KMS-11 (cell line): ENCODE measurements around the gene FAM83F.

ENCODE experiments used
- H2AFZ ChIP-seq: fragments of 200-600 bp; sonication (generic); 2 replicates; pipeline ENCODE4 v1.6.1; 2016; ENCODE audit warnings: antibody characterized with exemption, mixed run types, low read depth
- H3K27ac ChIP-seq: fragments of 200-600 bp; sonication (generic); 2 replicates; pipeline ENCODE4 v1.6.1; 2016; ENCODE audit warnings: mild to moderate bottlenecking, mixed run types
- H3K27me3 ChIP-seq: fragments of 200-600 bp; sonication (generic); 2 replicates; pipeline ENCODE4 v1.6.1; 2017; ENCODE audit warnings: mild to moderate bottlenecking, low read depth, mixed run types, moderate library complexity; ENCODE audit not compliant: insufficient read depth
- H3K36me3 ChIP-seq: fragments of 200-600 bp; sonication (generic); 2 replicates; pipeline ENCODE4 v1.6.1; 2017; ENCODE audit warnings: mild to moderate bottlenecking, mixed run types; ENCODE audit not compliant: insufficient read depth
- H3K4me1 ChIP-seq: fragments of 200-600 bp; sonication (generic); 2 replicates; pipeline ENCODE4 v1.6.1; 2016; ENCODE audit warnings: mild to moderate bottlenecking, low read depth, mixed run types; ENCODE audit not compliant: poor library complexity, severe bottlenecking
- H3K4me2 ChIP-seq: fragments of 200-600 bp; sonication (generic); 2 replicates; pipeline ENCODE4 v1.7.0; 2016; ENCODE audit warnings: mild to moderate bottlenecking, mixed run types
- H3K4me3 ChIP-seq: fragments of 200-600 bp; sonication (generic); IDR thresholded peaks from 2 replicates; pipeline ENCODE4 v1.6.1; 2017; ENCODE audit warnings: low read depth, low read length, mixed read lengths; ENCODE audit not compliant: insufficient read depth
- H3K79me2 ChIP-seq: fragments of 200-600 bp; sonication (generic); 2 replicates; pipeline ENCODE4 v1.6.1; 2016; ENCODE audit warnings: low read depth, mixed run types; ENCODE audit not compliant: insufficient read depth
- H3K9ac ChIP-seq: fragments of 200-600 bp; sonication (generic); 2 replicates; pipeline ENCODE4 v1.6.1; 2016; ENCODE audit warnings: mild to moderate bottlenecking, mixed run types
- H4K20me1 ChIP-seq: fragments of 200-600 bp; sonication (generic); 2 replicates; pipeline ENCODE4 v1.6.1; 2016; ENCODE audit warnings: mild to moderate bottlenecking, mixed run types; ENCODE audit not compliant: insufficient read depth
- CTCF ChIP-seq: fragments of 200-600 bp; sonication (generic); conservative IDR thresholded peaks from 2 replicates; pipeline ENCODE4 v1.6.1; 2017; ENCODE audit warnings: low read depth, mild to moderate bottlenecking, antibody characterized with exemption, low read length, moderate library complexity, mixed read lengths

Gene FAM83F

GRCh38 chr22:39966470-39966869 is 28.3 kb upstream of the FAM83F start:
- no peak for TF ChIP-seq CTCF
- peaks cover 14% of the 10 kb centered on the region for H3K4me1 ChIP-seq

GRCh38 chr22:39967103-39967829 is 27.5 kb upstream of the FAM83F start:
- Histone ChIP-seq H3K4me2 (no peak overlapping the region), H3K27ac (no peak overlapping the region), H3K4me3 (no peak overlapping the region), H3K4me1 (peaks cover 6% of the 10 kb centered on the region), H3K36me3 (no peaks in the 10 kb centered on the region), H3K27me3 (no peaks in the 10 kb centered on the region; the same call in 1 of the 2 replicates), H3K9ac (no peak overlapping the region), H2AFZ (no peak overlapping the region), H4K20me1 (no peaks in the 10 kb centered on the region), H3K79me2 (no peaks in the 10 kb centered on the region)
- no peak for TF ChIP-seq CTCF

More at GRCh38 chr22:39966470-39966869, 28.3 kb upstream of the FAM83F start:
- Histone ChIP-seq H3K4me3 (no peak overlapping the region), H3K27ac (no peak overlapping the region), H3K79me2 (no peaks in the 10 kb centered on the region), H2AFZ (no peak overlapping the region), H4K20me1 (no peaks in the 10 kb centered on the region), H3K9ac (no peak overlapping the region), H3K27me3 (no peaks in the 10 kb centered on the region; the same call in 1 of the 2 replicates), H3K4me2 (no peak overlapping the region), H3K36me3 (no peaks in the 10 kb centered on the region)

GRCh38 chr22:39967996-39968972 is 26.5 kb upstream of the FAM83F start:
- no peaks in the 10 kb centered on the region for H3K79me2 ChIP-seq
- no peak for TF ChIP-seq CTCF
- H4K20me1 ChIP-seq: no peaks in the 10 kb centered on the region
- no peaks in the 10 kb centered on the region for H3K36me3 ChIP-seq
- no peak overlapping the region for H3K4me2 ChIP-seq
- H3K9ac ChIP-seq: no peak overlapping the region
- H3K27me3 ChIP-seq: no peaks in the 10 kb centered on the region; the same call in 1 of the 2 replicates
- no peak overlapping the region for H2AFZ ChIP-seq
- H3K27ac ChIP-seq: no peak overlapping the region
- no peaks in the 10 kb centered on the region for H3K4me1 ChIP-seq
- H3K4me3 ChIP-seq: no peak overlapping the region

- Histone ChIP-seq H3K27me3 (peaks cover 5% of the 10 kb centered on the region; the same call in 1 of the 2 replicates), H4K20me1 (no peaks in the 10 kb centered on the region), H2AFZ (no peak overlapping the region), H3K4me2 (no peak overlapping the region), H3K4me3 (no peak overlapping the region), H3K79me2 (no peaks in the 10 kb centered on the region), H3K36me3 (no peaks in the 10 kb centered on the region), H3K4me1 (no peaks in the 10 kb centered on the region), H3K27ac (no peak overlapping the region), H3K9ac (no peak overlapping the region)
- TF ChIP-seq CTCF: no peak
These were observed 24.0 kb upstream of the FAM83F start for GRCh38 chr22:39970742-39971141.
